Psoas muscle (tissue), 8 donors: ENCODE results near the gene CLDND1. TPM values are rescaled to one million over a fixed set of nuclear protein-coding genes. Genes with fewer than 3 reads are reported as not detected.
"Not testable (repeated sequence)": the region's sequence is repeated elsewhere in the genome, so short reads cannot be mapped to it uniquely, and the experiment has no call there.

Source experiments
- ATAC-seq, 4 donors: fragments of 200-7000 bp; cut with Tn5 transposase; one replicate each; pipeline ENCODE4 v1.9.1; 2020; ENCODE audit warnings: moderate library complexity in 3 of 4, mild to moderate bottlenecking in 2 of 4
- DNase-seq, 2 donors: peaks; one replicate each; pipeline ENCODE4 v3.0.0-alpha.2; 2020
- H3K27ac ChIP-seq: fragments of 200-600 bp; one replicate; pipeline ENCODE4 v1.8.0; 2022
- H3K27me3 ChIP-seq, 3 donors: fragments of 200-600 bp in 1 of 3; one replicate each; pipeline versions ENCODE4 v1.6.1 to v1.8.0; 2013 to 2022; ENCODE audit warnings: low read length in 2 of 3, mild to moderate bottlenecking in 2 of 3, moderate library complexity in 1 of 3; ENCODE audit not compliant: insufficient read depth in 3 of 3
- H3K36me3 ChIP-seq, 2 donors: fragments of 200-600 bp in 1 of 2; one replicate each; pipeline versions ENCODE4 v1.6.1 to v1.8.0; 2013 to 2022; ENCODE audit warnings: low read depth in 1 of 2, mild to moderate bottlenecking in 1 of 2, moderate library complexity in 1 of 2; ENCODE audit not compliant: insufficient read depth in 1 of 2
- H3K4me1 ChIP-seq: fragments of 200-600 bp; one replicate; pipeline ENCODE4 v1.8.0; 2022
- H3K4me3 ChIP-seq: fragments of 200-600 bp; one replicate; pipeline ENCODE4 v1.8.0; 2022; ENCODE audit warnings: mild to moderate bottlenecking
- H3K9me3 ChIP-seq: fragments of 200-600 bp; one replicate; pipeline ENCODE4 v1.8.0; 2022
- whole genome bisulfite sequencing, 3 donors: extraction: QIAGEN DNeasy Blood & Tissue Kit; methylation state at CpG; one replicate each; pipeline versions ENCODE4 v1.1.6 to v1.1.7; 2013; 5-methylcytosine and 5-hydroxymethylcytosine counted together
- intact Hi-C, 2 donors: fragments of 100-400 bp; cut with DNase I; formaldehyde crosslinking; loops; one replicate each; pipeline versions ENCODE4 v1.11.0 to v1.14.2; 2022
- polyA plus RNA-seq, 3 donors: library from polyadenylated mRNA; stranded (reverse); fragments of 200-250 nt; gene quantifications; one replicate each; pipeline ENCODE4 v1.2.3, GENCODE V29; 2013
- total RNA-seq, 4 donors: library from RNA; stranded (reverse); fragmentation: NEBNext Ultra II Directional in 2 of 4; extraction: Animal tissue kit (Norgen Biotek cat#: 25700) in 2 of 4; gene quantifications; one replicate each; pipeline versions ENCODE4 v1.2.1 to v1.2.4, GENCODE V29; 2021 to 2023
- TF ChIP-seq, protein P1 (sequence below): fragments of 200-600 bp; IDR thresholded peaks from one replicate; pipeline ENCODE4 v1.8.0; 2022; ENCODE audit warnings: antibody characterized with exemption
- donor health status: healthy with polysubstance abuse.
- donor health status: DM: no; HTN: no; CAD: no; lungs with moderate emphysema.
- donor health status: Bipolar disorder and iron deficiency.
- donor health status: healthy.
- donor health status: DM: yes; HTN: yes; CAD: no.
- donor health status: DM: no; HTN: no; CAD: no.
- donor health status: DM: no; HTN: no; CAD: no.
- donor health status: DM: yes; HTN: yes; CAD: no.

The CLDND1 gene
- total and polyA plus RNA-seq, 7 donors: 48.1 to 78.9 (median 63.3) TPM

- DNase-seq (no peak), ATAC-seq (no peak)
- no peaks in the 10 kb centered on the region for H3K36me3 ChIP-seq
- no peaks in the 10 kb centered on the region for H3K27me3 ChIP-seq
- no peaks in the 10 kb centered on the region for H3K4me1 ChIP-seq
- H3K27ac ChIP-seq: no peak overlapping the region
- TF ChIP-seq, protein P1, sequence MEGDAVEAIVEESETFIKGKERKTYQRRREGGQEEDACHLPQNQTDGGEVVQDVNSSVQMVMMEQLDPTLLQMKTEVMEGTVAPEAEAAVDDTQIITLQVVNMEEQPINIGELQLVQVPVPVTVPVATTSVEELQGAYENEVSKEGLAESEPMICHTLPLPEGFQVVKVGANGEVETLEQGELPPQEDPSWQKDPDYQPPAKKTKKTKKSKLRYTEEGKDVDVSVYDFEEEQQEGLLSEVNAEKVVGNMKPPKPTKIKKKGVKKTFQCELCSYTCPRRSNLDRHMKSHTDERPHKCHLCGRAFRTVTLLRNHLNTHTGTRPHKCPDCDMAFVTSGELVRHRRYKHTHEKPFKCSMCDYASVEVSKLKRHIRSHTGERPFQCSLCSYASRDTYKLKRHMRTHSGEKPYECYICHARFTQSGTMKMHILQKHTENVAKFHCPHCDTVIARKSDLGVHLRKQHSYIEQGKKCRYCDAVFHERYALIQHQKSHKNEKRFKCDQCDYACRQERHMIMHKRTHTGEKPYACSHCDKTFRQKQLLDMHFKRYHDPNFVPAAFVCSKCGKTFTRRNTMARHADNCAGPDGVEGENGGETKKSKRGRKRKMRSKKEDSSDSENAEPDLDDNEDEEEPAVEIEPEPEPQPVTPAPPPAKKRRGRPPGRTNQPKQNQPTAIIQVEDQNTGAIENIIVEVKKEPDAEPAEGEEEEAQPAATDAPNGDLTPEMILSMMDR: no peak
- no peak overlapping the region for H3K4me3 ChIP-seq
- no peaks in the 10 kb centered on the region for H3K9me3 ChIP-seq
- intact Hi-C loops: no loop called here
- WGBS, 3 donors: 68 to 90% (median 87%) methylated on average over 2 of the region's 2 CpGs
Observed at GRCh38 chr3:98560911-98561310, 38.2 kb upstream of the CLDND1 start.

- H3K27ac ChIP-seq, intact Hi-C loops, H3K27me3 ChIP-seq, H3K9me3 ChIP-seq, DNase-seq, H3K4me1 ChIP-seq, H3K36me3 ChIP-seq, ATAC-seq, H3K4me3 ChIP-seq: not testable (repeated sequence)
- WGBS, 3 donors: 94 to 100% (median 96%) methylated on average over 2 of the region's 2 CpGs
Observed at GRCh38 chr3:98559769-98560168, 37.1 kb upstream of the CLDND1 start.

- TF ChIP-seq, protein P1: no peak
- Histone ChIP-seq H3K9me3 (no peaks in the 10 kb centered on the region), H3K4me1 (no peaks in the 10 kb centered on the region), H3K27ac (no peak overlapping the region), H3K27me3 (no peaks in the 10 kb centered on the region), H3K36me3 (no peaks in the 10 kb centered on the region), H3K4me3 (no peak overlapping the region)
- intact Hi-C loops: no loop called here
- DNase-seq: no peak
- 79 to 88% (median 85%) methylated on average over 6 of the region's 6 CpGs for WGBS, 3 donors
- ATAC-seq: no peak
Observed at GRCh38 chr3:98558100-98558827, 35.6 kb upstream of the CLDND1 start.

DNA sequence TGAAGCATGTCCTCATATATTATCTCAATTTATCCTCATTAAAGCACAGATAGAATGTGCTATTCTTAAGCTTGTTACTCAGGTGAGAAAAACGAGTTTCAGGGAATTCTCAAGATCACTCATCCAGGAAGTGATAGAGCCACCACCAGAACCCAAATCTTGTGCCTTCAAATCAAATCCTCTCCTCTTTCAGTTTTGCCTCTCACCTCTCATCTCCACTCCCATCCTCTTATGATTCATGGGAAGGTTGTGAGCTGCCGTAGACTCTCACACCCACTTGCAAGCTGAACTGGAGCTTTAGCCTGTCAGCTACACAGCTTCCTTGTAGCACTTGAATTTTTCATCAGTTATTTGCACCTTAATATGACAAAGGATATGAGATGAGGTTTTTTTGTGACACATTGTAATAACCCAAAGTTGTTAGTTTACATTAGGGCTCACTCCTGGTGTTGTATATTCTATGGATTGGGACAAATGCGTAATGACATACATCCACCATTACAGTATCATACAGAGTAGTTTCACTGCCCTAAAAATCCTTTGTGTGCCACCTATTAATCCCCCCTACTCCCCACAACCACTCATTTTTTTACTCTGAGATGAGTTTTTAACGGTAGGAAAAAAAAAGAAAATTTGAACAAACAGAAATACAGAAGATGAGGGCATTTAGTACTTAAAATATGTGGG, 34.8 kb upstream of the CLDND1 start:
- no peak for DNase-seq
- no peak for ATAC-seq
- WGBS, 3 donors: 66 to 70% (median 69%) methylated on average over 4 of the region's 4 CpGs

More for the DNA sequence above, 34.8 kb upstream of the CLDND1 start:
- TF ChIP-seq, protein P1: no peak
- no peaks in the 10 kb centered on the region for H3K4me1 ChIP-seq
- H3K36me3 ChIP-seq: no peaks in the 10 kb centered on the region
- no peaks in the 10 kb centered on the region for H3K27me3 ChIP-seq
- intact Hi-C loops: no loop called here
- no peak overlapping the region for H3K27ac ChIP-seq
- H3K9me3 ChIP-seq: no peaks in the 10 kb centered on the region
- H3K4me3 ChIP-seq: no peak overlapping the region
